ENCODE measurements around the gene ESYT2.

The ESYT2 gene

GRCh38 chr7:158683541-158683940 lies 145.8 kb downstream of the ESYT2 start:
- no peak for FAIRE-seq

- FAIRE-seq = no peak
Observed at GRCh38 chr7:158682456-158682855, 146.9 kb downstream of the ESYT2 start.

Data from endometrium (tissue), 2 donors.